Fibroblast of the aortic adventitia (primary cell): ENCODE measurements around the gene ZNF124. TPM values are rescaled to one million over a fixed set of nuclear protein-coding genes. Genes with fewer than 3 reads are reported as not detected.

ENCODE experiments used
- DNase-seq: peaks from one replicate; pipeline ENCODE4 v3.0.0-alpha.2; 2010; ENCODE audit warnings: low read depth
- H3K4me3 ChIP-seq: 2 replicates; pipeline ENCODE4 v1.5.1; 2011; ENCODE audit warnings: low read depth, mild to moderate bottlenecking, control low read depth, low read length, moderate library complexity
- CTCF ChIP-seq: IDR thresholded peaks from 2 replicates; pipeline ENCODE4 v1.5.1; 2011; ENCODE audit warnings: mild to moderate bottlenecking, low read length, control low read depth, inconsistent platforms; ENCODE audit not compliant: insufficient read depth
- total RNA-seq: library from RNA; depleted of rRNA; stranded (reverse); fragments of >200 nt; gene quantifications from 2 replicates; pipeline ENCODE4 v1.2.3, GENCODE V29; 2012; ENCODE audit warnings: low replicate concordance

The ZNF124 gene
- total RNA-seq, 1 donor, result 22.7 TPM

- DNase-seq, result no peak
- TF ChIP-seq CTCF, result no peak
- H3K4me3 ChIP-seq, result no peak overlapping the region
Observed at GRCh38 chr1:247189981-247190798, 18.4 kb upstream of the ZNF124 start.

GRCh38 chr1:247185667-247186066, 13.8 kb upstream of the ZNF124 start:
- TF ChIP-seq CTCF, result no peak
- DNase-seq, result no peak
- H3K4me3 ChIP-seq, result no peak overlapping the region

- H3K4me3 ChIP-seq, result no peak overlapping the region
- no peak for TF ChIP-seq CTCF
- DNase-seq, result no peak
Observed at GRCh38 chr1:247184254-247184653, 12.4 kb upstream of the ZNF124 start.

GRCh38 chr1:247182994-247183393, 11.2 kb upstream of the ZNF124 start:
- H3K4me3 ChIP-seq, result no peak overlapping the region
- TF ChIP-seq CTCF, result no peak
- no peak for DNase-seq

GRCh38 chr1:247180581-247180980, 8.8 kb upstream of the ZNF124 start:
- H3K4me3 ChIP-seq, result no peak overlapping the region
- no peak for DNase-seq
- TF ChIP-seq CTCF, result no peak

- no peak for DNase-seq
- TF ChIP-seq CTCF, result no peak
- H3K4me3 ChIP-seq, result no peak overlapping the region
Observed at GRCh38 chr1:247177755-247178154, 5.9 kb upstream of the ZNF124 start.

GRCh38 chr1:247175458-247175857, 3.6 kb upstream of the ZNF124 start:
- no peak for TF ChIP-seq CTCF
- no peak overlapping the region for H3K4me3 ChIP-seq
- no peak for DNase-seq
